Ecto neural progenitor cell (in vitro differentiated cells): ENCODE results near the gene SLC38A6.
A peak's percentile ranks its signal among the peaks of the same experiment; 100 is the strongest.

ENCODE experiments used
- DNase-seq: peaks from one replicate; pipeline ENCODE4 v3.0.0-alpha.2; 2018; ENCODE audit warnings: low spot score

Gene SLC38A6

DNA sequence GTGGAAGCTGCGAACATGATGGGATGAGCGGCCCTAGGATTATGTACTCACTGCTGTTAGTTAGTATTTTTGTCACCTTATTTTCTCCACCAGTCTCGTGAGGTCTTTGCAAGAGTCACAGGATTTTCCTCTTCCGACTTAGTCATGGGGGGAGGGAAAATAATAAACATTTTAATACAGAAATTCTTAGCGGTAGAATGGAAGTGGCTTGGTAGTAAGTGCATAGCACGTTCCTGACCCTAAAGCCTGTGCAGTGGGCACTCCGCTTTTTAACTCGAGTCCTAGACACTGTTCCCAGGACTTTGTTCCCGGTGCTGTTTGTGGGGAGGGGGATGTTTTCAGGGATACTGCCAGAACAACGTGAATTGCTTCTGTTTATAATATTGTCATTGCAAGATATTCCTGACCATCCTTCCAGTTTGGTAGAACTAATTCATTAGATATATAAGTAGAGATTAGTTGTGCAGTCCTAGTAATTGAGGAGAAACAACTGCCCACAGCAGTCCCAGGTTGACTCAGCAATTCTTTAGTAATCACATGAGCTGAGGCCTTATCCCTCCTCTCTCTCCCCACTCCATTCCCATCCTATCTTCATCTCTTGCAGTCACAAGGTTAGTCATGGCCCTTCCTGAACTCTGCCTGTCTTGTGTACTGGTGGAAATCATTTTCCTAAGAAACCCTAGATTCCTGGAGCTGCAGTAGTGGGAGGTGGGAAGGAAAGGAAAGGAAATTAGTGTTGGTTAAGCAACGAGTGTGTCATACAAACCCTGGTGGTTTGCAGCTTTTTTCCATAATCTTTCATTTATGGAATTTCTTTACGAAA, 799 bp downstream of the SLC38A6 start:
- no peak for DNase-seq

DNA sequence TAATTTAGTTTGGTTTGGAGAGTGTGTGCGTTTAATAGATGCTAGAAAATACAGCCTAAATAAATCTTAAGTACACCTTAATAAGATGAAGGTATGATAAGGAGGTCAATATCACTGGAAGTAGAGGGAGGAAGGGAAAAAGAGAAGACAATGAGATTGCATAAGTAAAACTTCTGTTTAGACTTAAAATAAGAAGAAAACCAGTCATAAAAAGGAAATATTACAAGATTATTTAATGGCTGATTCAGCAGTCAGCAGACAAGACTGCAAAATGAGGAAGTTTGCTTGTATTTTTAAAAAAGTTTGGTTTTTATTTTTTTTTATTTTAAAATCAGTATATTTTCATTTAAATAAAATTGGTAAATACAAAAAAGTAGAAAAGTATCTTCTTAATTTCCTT, 3.2 kb downstream of the SLC38A6 start:
- DNase-seq: no peak

DNA sequence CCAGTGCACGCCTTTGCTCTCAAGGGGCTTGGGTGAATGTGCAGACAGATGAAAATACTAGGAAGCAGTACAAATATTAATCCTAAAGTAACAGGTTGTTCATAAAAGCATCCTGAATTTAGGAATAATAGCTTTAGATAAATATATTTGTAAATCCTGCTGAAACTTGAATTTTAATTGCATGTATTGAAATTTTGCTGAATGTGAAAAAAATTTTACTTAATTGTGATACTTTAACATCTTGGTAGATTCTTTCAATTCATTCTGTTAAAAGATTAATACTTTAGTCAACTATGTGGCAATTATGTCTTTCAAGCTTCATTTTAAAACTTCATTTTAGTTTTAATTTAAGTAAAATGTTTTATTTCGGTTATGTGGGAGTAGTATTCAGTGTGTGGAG, 5.5 kb downstream of the SLC38A6 start:
- no peak for DNase-seq

DNA sequence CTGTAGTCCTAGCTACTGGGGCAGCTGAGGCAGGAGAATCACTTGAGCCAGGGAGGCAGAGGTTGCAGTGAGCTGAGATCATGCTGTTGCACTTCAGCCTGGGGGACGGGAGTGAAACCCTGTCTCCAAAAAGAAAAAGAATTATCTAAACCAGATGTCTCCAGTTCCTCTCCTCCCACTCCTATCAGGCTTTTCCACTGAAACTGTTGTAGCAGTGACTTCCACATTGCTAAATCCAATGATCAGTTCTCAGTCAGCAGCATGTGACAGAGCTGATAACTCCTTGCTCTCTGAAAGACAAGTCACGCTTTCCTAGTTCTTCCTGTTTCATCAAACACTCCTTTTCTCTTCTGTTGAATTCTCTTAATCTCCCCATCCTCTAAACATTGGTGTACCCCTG, 8.6 kb downstream of the SLC38A6 start:
- no peak for DNase-seq

DNA sequence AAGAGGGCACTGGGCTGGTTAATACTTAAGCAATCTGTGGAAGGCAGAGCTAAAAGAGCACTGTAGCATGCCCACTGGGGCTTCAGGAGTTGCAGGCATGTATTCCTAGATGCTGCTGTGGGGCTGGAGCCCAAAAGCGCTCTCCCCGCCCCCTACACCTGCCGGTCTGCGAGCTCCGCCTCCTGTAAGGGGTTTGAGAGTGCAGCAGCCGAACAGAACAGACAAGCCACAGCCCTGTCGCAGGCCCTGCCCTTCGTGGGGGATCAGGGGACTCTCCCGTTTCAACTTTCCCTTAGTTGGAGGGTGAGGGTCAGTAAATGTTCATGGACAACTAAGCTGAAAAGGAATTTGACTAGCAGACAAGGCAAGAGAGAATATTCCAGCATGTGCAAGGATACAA, 17.6 kb downstream of the SLC38A6 start:
- DNase-seq: no peak

DNA sequence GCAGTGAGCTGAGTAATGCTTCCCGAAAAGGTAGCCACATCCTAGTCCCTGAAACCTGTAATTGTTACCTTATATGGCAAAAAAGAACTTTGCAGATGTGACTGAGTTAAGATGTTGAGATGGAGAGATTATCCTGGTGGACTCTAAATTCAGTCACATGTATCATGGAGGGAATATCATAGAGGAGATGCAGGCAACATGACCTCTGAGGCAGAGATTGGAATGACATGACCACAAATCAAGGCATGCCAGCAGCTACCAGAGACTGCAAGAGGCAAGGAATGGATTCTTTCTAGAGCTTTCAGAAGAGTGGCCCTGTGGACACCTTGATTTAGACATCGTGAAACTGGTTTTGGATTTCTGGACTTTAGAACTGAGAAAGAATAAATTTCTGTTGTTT, 18.5 kb downstream of the SLC38A6 start:
- no peak for DNase-seq

DNA sequence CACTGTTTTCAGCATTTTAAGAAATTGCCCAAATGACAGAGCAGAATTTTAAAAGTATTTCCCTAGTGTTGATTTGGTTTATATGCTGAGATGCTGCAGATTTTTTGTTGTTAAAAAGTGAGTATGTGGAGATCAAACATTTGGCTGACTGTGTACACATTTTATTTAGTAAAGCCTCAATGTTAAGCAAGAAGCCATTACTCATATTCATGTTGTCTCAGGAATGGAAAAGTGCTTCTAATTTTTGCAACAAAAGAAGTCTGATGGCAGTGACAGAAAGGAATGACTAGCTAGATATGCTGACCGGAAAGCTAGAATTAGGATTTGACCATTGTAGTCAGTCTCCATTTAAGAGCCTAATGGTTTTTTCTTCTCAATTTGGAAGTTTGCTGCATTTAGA, 22.5 kb downstream of the SLC38A6 start:
- no peak for DNase-seq

DNA sequence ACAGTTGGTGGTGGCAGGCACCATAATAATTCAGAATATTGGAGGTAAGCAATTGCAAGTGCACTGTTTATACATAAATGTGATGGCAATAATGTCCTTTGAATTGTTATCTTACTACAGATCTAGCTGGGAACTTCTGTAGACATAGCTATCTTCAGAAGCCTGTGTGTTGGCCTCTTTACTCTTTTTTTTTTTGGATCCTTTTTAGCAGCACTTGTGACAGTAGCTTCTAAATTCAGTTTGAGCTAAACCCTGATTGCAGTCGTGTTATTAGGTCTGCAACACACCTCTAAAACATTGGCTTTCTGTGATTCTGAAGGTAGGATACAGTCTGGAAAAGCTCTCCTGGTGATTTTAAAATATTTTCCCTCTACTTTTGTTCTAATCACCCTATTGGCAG, 38.5 kb downstream of the SLC38A6 start:
- DNase-seq: no peak

DNA sequence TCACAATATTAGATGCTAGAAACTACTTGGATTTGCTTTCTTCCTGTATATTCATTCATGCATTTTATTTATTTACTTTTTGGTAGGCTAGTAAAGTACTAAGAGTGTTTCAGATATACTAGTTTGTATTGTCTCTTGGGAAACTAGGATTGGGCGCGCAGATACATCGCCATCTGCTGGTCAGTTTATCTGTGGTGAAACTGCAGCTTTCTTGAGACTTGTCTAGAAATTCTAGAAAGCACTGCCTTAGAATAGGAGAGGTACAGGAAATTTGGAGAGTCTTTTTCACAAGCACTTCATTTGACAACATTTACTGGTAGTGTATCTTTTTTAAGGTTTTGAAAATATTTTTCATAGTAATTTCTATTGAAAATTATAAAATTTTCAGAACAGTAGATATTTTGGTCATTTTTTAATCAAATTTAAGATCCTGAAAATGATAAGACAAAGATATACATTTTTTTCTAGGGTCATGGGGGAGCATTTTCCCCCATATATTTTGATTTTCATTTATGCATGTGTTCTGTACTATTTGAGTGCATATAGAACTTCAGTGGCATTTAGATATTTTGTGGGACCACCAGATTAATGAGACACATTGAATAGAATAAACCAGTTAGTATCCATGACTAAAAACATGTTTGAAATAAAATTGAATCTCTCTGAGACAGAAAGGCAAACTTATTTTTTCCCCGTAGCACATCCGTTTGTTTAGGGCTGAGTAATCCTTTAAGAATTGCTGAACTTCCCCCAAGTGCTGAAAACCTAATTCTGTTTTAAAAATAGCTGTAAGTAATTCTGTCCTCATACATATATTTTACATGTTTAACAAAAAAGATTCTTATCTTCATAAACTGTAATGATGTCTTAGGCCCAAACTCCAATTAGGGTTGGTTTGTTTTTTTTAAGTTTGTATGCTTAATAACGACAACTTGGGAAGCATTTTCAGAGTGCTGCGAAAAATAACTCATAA, 44.5 kb downstream of the SLC38A6 start:
- peak; percentile 49 for DNase-seq

DNA sequence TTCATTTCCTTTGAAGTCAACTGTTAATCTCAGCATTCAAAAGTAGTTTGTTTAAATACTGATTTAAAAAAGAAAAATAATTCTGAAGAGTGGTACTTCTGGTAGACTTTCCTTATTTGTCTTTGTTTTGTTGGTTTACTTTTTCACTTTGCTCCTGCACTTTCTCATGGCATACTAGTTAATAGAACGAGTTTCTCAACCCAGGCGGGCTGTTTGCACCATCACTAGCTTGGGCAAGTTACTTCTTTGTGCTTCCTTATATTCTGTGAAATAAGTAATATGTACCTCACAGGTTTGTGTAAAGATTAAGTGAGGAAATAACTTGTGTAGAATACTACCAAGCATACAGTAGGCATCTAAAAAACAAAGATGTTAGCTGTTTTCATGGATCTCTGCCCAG, 45.5 kb downstream of the SLC38A6 start:
- no peak for DNase-seq

DNA sequence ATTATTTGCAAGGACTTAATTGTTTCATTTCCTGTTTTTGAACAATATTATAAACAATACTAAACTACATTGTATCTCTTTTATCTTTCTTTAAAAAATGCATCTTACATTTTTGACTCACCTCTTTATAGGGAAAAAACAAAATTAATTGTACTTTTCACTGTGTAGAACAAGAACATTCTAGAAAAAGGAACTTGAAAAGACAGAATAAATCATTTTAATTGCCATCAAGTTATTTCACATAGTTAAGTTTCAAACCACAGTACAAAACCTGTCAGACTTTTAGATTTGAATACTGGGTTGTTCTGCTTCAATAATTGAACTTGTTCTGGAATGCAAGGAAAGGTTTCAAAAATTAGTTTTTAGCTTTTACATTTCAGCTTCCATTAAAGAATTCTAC, 50.0 kb downstream of the SLC38A6 start:
- no peak for DNase-seq

DNA sequence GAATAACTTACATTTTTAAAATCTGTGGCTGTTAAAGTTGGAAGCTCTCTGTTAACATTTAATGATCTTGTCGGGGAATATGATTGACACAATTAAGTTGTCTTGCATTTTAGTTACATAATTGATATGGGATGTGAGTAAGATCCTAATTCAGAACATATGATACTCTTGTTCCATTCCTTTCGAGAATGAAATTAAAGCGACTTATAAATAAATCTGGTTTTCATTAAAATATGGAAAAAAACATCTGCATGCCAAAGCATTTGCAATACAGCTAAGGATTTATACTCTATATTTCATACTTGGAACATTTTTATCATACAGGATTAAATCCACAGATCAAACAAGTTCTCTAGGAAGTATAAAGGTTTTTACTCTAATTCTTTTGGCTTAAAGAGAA, 52.0 kb downstream of the SLC38A6 start:
- no peak for DNase-seq

DNA sequence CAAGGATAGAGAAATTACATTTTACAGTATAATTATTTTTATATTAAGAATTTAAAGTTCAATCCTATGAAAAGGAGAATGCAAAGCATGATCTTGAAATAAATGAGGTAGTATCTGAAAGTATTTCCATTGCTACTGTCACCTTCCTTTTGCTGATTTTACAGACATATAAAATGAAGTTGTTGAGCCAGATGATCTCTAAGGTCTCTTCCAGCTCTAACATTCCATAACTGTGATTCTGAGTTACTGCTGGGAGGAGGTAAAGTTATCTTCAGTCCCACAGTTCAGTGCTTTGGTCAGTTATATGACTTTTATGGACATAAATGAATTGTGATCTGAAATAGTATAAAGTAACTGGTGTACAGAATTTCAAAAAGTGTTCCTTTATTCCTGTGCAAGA, 52.8 kb downstream of the SLC38A6 start:
- no peak for DNase-seq

DNA sequence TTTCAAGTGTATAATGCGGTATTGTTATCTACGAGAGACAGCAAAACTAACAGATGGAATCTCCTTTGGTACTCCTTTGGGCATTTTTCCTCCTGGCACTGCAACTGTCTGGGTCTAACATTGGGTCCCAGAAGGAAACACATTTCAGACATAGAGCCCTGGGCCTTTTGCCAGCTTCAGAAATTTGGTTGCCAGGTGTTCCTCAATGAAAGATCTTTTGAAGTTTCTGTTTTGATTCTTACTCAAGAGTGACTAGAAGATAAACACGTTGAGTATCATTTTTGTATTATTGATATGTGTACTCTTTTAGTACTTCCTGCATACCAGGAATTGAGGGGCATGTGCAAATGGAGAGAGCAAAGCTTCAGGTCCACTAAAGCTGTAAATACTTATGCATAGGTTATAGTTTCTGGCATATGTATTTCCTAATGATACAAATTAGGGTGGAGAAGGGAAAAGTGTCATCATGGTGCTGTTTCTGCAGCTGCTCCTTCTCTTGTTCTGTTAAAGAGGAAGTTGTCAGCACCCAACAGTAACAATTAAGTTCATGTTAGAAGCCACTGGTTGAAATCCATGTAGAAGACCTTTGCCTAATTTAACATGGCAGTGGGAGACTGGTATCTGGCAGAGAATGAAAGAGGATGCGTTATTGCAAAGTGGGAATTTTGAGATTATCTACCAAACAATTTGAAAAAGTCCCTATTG, 53.5 kb downstream of the SLC38A6 start:
- DNase-seq: no peak

DNA sequence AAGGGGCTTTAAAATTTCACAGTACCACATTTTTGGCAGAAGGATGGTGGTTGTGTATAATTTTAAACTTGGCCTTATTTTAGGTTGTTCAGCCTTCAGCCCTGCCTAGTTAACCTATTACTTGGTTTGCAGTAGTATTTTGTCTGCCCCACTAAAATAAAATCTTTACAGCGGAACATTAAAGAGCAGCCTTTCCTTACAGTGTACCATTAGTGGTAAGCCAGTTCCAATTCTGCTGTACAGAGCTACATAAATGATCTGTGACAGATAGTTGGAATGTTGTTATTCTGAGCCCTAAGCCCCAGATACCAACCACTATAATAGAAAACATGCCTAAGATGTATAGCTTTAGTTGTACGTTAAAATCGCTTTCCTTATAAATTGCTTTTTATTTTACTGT, 56.2 kb downstream of the SLC38A6 start:
- no peak for DNase-seq

DNA sequence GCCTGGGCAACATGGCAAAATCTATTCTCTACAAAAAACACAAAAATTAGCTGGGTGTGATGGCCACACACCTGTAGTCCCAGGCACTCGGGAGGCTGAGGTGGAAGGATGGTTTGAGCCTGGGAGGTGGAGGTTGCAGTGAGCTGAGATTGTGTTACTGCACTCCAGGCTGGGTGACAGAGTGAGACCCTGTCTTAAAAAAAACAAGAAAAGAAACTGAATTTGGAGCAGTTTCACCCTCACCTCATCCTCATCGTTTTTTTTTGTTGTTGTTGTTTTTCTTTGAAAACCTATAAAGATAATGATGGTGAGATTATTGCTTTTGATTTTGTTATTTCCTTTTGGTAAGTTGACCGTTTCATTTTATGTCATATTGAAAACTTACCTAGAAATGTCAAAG, 60.7 kb downstream of the SLC38A6 start:
- DNase-seq: no peak

DNA sequence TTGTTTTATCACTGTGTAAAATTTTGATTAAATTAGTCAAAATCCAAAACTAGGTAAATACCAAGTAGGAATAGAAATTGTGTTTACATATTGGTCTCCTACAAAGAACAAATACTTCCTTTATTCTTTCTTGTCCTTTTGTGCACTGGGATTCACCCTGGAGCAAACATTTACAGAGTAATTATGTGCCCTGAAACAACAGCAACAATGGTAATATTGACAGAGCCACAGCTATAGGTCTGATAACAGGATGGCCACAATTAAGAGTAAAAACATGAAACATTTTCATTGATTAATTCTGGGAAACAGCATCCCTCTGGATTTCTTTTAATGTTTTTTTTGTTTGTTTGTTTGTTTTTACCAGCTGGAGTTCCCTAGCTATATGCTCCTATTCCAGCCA, 61.2 kb downstream of the SLC38A6 start:
- DNase-seq: no peak

DNA sequence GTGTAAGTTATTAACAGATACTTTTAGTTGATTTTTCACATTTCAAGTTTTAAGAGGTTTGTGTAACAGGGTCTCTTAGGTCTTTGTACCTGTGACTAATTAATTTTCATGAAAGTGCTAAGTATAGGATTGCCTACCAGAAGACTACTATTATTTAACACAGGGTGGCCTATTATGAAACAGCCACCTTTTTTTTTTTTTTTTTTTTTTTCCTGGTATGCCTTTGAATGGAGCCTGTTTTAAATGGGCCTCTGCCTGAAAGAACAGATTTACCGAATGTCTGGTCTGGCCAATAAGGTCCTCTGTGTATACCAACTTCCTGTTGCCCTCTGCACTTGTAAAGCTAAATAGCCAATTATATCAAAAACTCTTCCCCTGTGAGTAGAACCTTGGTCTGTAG, 62.5 kb downstream of the SLC38A6 start:
- no peak for DNase-seq

DNA sequence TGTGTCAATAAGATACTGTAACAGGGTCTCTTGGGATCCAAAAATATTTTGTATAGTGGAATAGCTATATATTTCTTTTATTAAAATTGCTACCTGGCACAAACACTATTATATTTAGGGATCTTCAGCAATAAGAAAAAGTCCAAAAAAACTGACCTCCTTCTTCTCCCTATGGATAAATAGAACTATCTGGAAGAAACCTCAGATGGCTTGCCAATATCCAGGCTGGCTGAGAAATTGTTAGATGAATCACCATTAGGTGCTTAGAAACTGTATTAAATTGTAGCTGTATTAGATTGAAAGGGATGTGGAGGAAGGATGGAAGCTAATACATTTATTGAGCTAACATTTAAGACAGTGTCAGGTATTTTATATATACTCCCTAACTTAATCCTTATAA, 66.0 kb downstream of the SLC38A6 start:
- DNase-seq: no peak

DNA sequence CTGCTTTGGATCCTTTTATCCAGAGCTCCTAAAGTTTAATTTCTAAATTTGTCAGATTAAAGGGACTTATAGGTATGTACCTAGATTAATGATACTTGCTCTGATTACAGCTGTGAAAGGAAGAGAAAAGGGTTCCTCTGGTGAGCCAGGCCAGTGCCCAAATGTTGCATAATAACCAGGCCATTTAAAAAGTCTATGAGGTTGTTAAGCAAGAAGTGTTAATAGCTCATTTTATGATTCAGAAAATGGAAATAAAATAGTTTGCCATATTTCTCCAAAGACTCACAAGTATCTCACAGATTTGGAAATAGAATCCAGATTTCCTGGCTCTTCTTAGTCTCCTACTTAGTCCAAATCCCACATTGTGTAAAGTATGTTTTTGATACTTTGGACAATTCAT, 67.6 kb downstream of the SLC38A6 start:
- DNase-seq: no peak

DNA sequence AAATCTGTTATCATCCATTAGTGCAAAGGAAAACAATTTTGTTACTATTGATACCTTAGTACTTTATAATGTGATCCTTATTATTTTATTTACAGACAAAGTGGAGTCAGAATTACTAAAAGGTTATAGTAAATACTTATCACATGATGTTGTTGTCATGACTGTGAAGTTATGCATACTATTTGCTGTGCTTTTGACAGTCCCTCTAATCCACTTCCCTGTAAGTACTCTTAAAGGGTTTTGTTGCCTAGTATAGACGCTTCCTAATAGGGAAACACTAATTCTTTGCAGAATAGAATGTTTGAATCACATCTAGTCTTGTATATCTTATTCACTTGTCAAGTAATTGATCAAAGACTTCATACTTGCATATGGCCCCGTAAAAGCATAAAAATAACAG, 69.4 kb downstream of the SLC38A6 start:
- DNase-seq: no peak

DNA sequence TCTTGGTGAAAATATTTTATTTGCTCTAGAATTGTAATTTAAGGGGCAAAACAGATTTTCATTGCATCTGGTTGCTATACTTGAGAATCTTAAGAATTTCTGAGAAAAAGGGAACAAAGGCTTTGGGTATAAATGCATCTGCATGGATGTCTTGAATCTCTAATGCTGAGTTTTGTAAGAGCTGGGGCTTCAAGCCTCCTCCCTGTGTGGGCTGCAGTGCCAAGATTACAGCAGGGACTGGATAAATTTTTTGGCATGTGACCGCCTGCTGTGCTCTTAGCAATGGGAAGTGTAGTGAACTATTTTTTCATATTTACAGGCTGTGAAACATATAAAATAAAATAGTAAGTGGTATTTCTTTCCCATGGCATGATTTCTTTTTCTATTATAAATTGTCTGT, 70.0 kb downstream of the SLC38A6 start:
- DNase-seq: no peak

DNA sequence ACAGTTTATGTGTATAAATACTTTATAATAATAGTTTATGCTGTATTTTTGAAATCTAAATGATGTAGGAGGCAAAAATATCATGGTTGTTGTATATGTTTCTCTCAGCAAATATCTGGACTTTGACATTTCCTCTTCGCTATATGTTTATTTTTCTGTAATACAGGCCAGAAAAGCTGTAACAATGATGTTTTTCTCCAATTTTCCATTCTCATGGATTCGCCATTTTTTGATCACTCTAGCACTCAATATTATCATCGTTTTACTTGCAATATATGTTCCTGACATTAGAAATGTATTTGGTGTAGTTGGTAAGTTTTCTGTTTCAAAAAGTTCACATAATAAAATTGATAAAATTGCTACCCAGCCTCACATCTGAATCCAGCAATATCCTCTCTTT, 70.6 kb downstream of the SLC38A6 start:
- no peak for DNase-seq
